ENCODE measurements around the gene CAMK2D.

Gene CAMK2D

GRCh38 chr4:113596396-113596795, 165.1 kb downstream of the CAMK2D start:
- DNase-seq, result no peak

- no peak for DNase-seq
Observed at GRCh38 chr4:113594231-113594556, 167.3 kb downstream of the CAMK2D start.

GRCh38 chr4:113593400-113594230, 167.9 kb downstream of the CAMK2D start:
- no peak for DNase-seq

GRCh38 chr4:113591982-113592381, 169.6 kb downstream of the CAMK2D start:
- no peak for DNase-seq

GRCh38 chr4:113588895-113589668, 172.5 kb downstream of the CAMK2D start:
- DNase-seq, result no peak

GRCh38 chr4:113587640-113588275, 173.8 kb downstream of the CAMK2D start:
- no peak for DNase-seq

GRCh38 chr4:113587156-113587555, 174.4 kb downstream of the CAMK2D start:
- DNase-seq, result no peak

- DNase-seq, result no peak
Observed at GRCh38 chr4:113586072-113586471, 175.5 kb downstream of the CAMK2D start.

GRCh38 chr4:113584407-113585150, 177.0 kb downstream of the CAMK2D start:
- DNase-seq, result no peak

- DNase-seq, result no peak
Observed at GRCh38 chr4:113582737-113583136, 178.8 kb downstream of the CAMK2D start.

- no peak for DNase-seq
Observed at GRCh38 chr4:113579360-113579759, 182.2 kb downstream of the CAMK2D start.

- no peak for DNase-seq
Observed at GRCh38 chr4:113576947-113577678, 184.4 kb downstream of the CAMK2D start.

GRCh38 chr4:113575401-113575800, 186.1 kb downstream of the CAMK2D start:
- DNase-seq, result no peak

- no peak for DNase-seq
Observed at GRCh38 chr4:113574636-113575103, 186.9 kb downstream of the CAMK2D start.

GRCh38 chr4:113572620-113573019, 188.9 kb downstream of the CAMK2D start:
- DNase-seq, result no peak

GRCh38 chr4:113566015-113566795, 195.3 kb downstream of the CAMK2D start:
- no peak for DNase-seq

GRCh38 chr4:113565702-113566012, 195.9 kb downstream of the CAMK2D start:
- DNase-seq, result no peak

- DNase-seq, result no peak
Observed at GRCh38 chr4:113564493-113564892, 197.0 kb downstream of the CAMK2D start.

- DNase-seq, result no peak
Observed at GRCh38 chr4:113563691-113564378, 197.7 kb downstream of the CAMK2D start.

- no peak for DNase-seq
Observed at GRCh38 chr4:113561758-113562157, 199.8 kb downstream of the CAMK2D start.

GRCh38 chr4:113561092-113561491, 200.4 kb downstream of the CAMK2D start:
- no peak for DNase-seq
